Left ventricle myocardium inferior (tissue), 1 donor: ENCODE data around the gene KANK4. TPM values are rescaled to one million over a fixed set of nuclear protein-coding genes. Genes with fewer than 3 reads are reported as not detected.

Experiments used
- DNase-seq: peaks from one replicate; pipeline ENCODE4 v3.0.0-alpha.2; 2020
- H3K27ac ChIP-seq: fragments of 200-600 bp; replicated peaks from 2 replicates; pipeline ENCODE4 v1.8.0; 2021
- H3K27me3 ChIP-seq: fragments of 200-600 bp; 2 replicates; pipeline ENCODE4 v1.8.0; 2021; ENCODE audit warnings: low read depth
- H3K36me3 ChIP-seq: fragments of 200-600 bp; 2 replicates; pipeline ENCODE4 v1.8.0; 2021
- H3K4me1 ChIP-seq: fragments of 200-600 bp; 2 replicates; pipeline ENCODE4 v1.8.0; 2021
- H3K4me3 ChIP-seq: fragments of 200-600 bp; 2 replicates; pipeline ENCODE4 v1.8.0; 2021; ENCODE audit warnings: mild to moderate bottlenecking, moderate library complexity
- H3K9me3 ChIP-seq: fragments of 200-600 bp; replicated peaks from 2 replicates; pipeline ENCODE4 v1.8.0; 2021
- CTCF ChIP-seq: fragments of 200-600 bp; IDR thresholded peaks from 2 replicates; pipeline ENCODE4 v1.8.0; 2021; ENCODE audit warnings: antibody characterized with exemption, mild to moderate bottlenecking, borderline replicate concordance
- intact Hi-C: fragments of 100-400 bp; cut with micrococcal nuclease; formaldehyde crosslinking; loops from one replicate; pipeline ENCODE4 v1.11.0; 2022
- total RNA-seq: library from RNA; stranded (reverse); fragmentation: NEBNext Ultra II Directional; extraction: Animal tissue kit (Norgen Biotek cat#: 25700); gene quantifications from one replicate; pipeline ENCODE4 v1.2.1, GENCODE V29; 2021
- donor health status: DM: no; HTN: yes; CAD: no; lungs with severe emphysema.

Gene KANK4
- total RNA-seq, 1 donor from 2014 or later, result 0.11 TPM

GRCh38 chr1:62317021-62317768, 2.0 kb downstream of the KANK4 start:
- no peaks in the 10 kb centered on the region for H3K9me3 ChIP-seq
- no peaks in the 10 kb centered on the region for H3K36me3 ChIP-seq
- no peak for TF ChIP-seq CTCF
- H3K27ac ChIP-seq, result no peak overlapping the region
- H3K4me3 ChIP-seq, result no peak overlapping the region
- intact Hi-C loops, result no loop called here
- DNase-seq, result no peak
- H3K27me3 ChIP-seq, result peaks cover 37% of the 10 kb centered on the region
- H3K4me1 ChIP-seq, result peaks cover 13% of the 10 kb centered on the region

- H3K9me3 ChIP-seq, result no peaks in the 10 kb centered on the region
- no peak overlapping the region for H3K4me3 ChIP-seq
- no peak for DNase-seq
- peaks cover 37% of the 10 kb centered on the region for H3K27me3 ChIP-seq
- no peak for TF ChIP-seq CTCF
- H3K27ac ChIP-seq, result no peak overlapping the region
- intact Hi-C loops, result no loop called here
- H3K4me1 ChIP-seq, result peaks cover 13% of the 10 kb centered on the region
- no peaks in the 10 kb centered on the region for H3K36me3 ChIP-seq
Observed at GRCh38 chr1:62316135-62316534, 3.1 kb downstream of the KANK4 start.

- H3K27me3 ChIP-seq, result peaks cover 32% of the 10 kb centered on the region
- intact Hi-C loops, result no loop called here
Observed at GRCh38 chr1:62315387-62315786, 3.8 kb downstream of the KANK4 start.

GRCh38 chr1:62314454-62315350, 4.5 kb downstream of the KANK4 start:
- Histone ChIP-seq H3K4me3 (no peak overlapping the region), H3K27me3 (peaks cover 28% of the 10 kb centered on the region), H3K9me3 (no peaks in the 10 kb centered on the region), H3K4me1 (peaks cover 13% of the 10 kb centered on the region), H3K36me3 (no peaks in the 10 kb centered on the region), H3K27ac (no peak overlapping the region)
- no peak for DNase-seq
- intact Hi-C loops, result no loop called here
- no peak for TF ChIP-seq CTCF

More at GRCh38 chr1:62315387-62315786, 3.8 kb downstream of the KANK4 start:
- no peak overlapping the region for H3K4me3 ChIP-seq
- DNase-seq, result no peak
- no peak for TF ChIP-seq CTCF
- H3K36me3 ChIP-seq, result no peaks in the 10 kb centered on the region
- H3K27ac ChIP-seq, result no peak overlapping the region
- H3K9me3 ChIP-seq, result no peaks in the 10 kb centered on the region
- H3K4me1 ChIP-seq, result peaks cover 13% of the 10 kb centered on the region

- no peak for TF ChIP-seq CTCF
- no peak for DNase-seq
- no peak overlapping the region for H3K27ac ChIP-seq
- H3K36me3 ChIP-seq, result no peaks in the 10 kb centered on the region
- H3K9me3 ChIP-seq, result no peaks in the 10 kb centered on the region
- H3K4me3 ChIP-seq, result no peak overlapping the region
- no peaks in the 10 kb centered on the region for H3K4me1 ChIP-seq
- peaks cover 15% of the 10 kb centered on the region for H3K27me3 ChIP-seq
- intact Hi-C loops, result no loop called here
Observed at GRCh38 chr1:62312698-62313097, 6.5 kb downstream of the KANK4 start.
